DMS53 treated with DMSO at 0.1 percent for 48 hours (cell line): ENCODE measurements around the gene UPK3B.
"Not testable (repeated sequence)": the region's sequence is repeated elsewhere in the genome, so short reads cannot be mapped to it uniquely, and the experiment has no call there.

Experiments
- DNase-seq: peaks from one replicate; lab custom pipeline; 2025; ENCODE audit not compliant: unreplicated experiment; lab: John Stamatoyannopoulos, UW

The UPK3B gene

DNA sequence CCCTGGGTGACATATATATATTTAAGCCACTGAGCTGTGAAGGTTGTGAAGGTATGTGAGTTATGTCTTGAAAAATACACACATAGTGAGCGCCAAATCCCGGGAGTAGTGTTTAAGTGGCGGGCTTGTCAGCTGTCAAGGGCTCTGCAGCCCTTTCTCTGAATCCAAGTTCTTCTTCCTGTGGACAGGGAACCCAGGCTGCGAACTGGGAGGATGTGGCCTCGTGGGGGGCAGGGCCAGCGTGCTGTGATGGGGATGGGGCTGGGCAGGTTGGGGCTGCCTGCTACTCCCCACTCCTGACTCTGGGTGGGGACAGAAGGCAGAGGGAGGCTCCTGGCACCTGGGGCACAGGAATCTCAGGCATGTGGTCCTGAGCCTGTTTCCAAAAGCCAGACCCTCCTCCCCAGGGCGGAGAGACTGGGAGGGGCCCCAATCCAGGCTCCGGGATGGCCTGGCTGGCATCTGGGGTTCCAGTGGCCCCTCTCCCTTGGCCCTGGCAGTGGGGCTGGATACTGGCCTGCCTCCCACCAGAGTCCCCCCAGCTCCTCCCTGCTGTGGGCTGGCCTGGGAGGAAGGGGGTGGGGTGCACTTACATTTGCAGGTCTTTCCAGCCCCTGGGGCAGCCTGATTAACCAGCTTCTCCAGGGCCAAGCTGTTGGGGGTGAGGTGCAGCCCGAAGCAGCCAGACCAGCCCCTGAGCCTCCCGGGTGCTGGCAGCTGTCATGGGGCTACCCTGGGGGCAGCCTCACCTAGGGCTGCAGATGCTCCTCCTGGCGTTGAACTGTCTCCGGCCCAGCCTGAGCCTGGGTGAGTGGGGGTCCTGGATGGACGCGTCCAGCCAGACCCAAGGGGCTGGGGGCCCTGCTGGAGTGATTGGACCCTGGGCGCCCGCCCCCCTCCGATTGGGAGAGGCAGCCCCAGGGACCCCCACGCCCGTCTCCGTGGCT is at the start of gene UPK3B:
Gene UPK3B (plus strand): TSS at position 622 of the 947 bp plus-strand sequence. CDS start 101 bp downstream, at position 723.
- no peak for DNase-seq

DNA sequence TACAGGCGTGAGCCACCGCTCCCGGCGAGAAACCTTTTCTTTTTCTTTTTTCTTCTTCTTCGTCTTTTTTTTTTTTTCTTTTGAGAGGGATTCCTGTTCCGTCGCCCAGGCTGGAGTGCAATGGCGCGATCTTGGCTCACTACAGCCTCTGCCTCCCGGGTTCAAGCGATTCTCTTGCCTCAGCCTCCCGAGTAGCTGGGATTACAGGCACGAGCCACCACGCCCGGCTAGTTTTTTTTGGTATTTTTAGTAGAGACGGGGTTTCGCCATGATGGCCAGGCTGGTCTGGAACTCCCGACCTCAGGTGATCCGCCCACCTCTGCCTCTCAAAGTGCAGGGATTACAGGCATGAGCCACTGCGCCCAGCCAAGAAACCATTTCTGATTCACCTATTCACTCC is 49.6 kb upstream of the UPK3B start:
- DNase-seq, result not testable (repeated sequence)

DNA sequence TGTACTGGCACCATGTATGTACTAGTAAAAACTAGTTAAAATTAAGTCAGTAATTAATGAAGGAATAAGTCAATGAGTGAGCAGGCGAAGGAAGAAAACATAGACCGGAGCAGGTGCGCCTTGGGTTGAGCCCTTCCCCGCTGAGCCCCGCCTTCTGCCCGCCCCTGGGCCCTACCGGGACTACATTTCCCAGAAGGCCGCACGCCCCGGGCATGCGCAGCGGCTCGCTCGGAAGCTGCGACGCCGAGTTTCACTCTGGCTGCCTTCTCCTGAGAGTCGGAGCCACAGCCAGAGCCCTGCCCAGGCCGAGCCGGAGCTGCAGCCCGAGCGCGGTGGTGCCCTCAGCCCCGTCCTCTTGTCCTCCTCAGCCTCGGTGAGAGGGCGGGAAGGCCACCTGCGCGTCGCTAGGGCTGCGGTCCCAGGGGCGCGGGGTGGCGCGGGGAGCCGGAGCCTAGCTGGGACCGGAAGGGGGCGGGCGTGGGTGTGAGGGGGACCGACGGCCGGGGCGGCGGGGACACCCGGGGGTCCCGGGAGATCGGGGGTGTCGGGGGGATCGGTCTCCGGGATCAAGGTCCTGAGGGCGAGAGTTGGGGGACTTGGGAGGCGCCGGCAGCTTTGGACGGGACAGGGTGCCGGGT is 48.8 kb upstream of the UPK3B start, which contains the start of gene DTX2:
Gene DTX2 (plus strand): TSS at position 246 of the 638 bp plus-strand sequence. CDS start 18,801 bp downstream, outside the sequence.
- not testable (repeated sequence) for DNase-seq

DNA sequence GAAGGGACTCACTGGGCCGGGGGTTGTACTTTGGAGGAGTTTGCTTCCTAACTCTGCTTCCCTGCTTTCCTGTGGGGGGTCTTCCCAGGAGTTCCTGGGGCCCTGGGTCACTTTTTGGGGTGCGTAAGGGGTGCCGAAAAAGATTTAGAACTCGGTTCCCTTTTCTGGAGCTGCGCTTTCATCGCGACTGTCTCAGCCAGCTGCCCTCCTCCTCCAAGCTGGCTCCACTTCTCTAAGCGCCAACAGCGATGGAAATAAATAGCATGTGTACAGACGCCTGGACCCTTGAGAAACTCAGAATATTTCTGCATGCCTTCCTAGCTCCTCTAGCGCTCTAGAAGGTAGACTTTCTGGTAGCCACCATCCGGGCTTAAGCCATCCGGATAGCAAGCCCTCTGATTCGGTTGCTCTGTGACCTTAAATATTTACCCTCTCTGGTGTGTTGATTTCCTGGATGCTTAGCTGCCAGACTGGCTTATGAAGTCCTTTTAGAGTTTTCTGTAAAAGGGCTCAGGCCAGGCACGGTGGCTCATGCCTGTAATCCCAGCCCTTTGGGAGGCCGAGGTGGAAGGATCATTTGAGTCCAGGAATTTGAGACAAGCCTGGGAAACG is 48.0 kb upstream of the UPK3B start:
- not testable (repeated sequence) for DNase-seq

GRCh38 chr7:76464959-76465358 is 45.4 kb upstream of the UPK3B start:
- not testable (repeated sequence) for DNase-seq

DNA sequence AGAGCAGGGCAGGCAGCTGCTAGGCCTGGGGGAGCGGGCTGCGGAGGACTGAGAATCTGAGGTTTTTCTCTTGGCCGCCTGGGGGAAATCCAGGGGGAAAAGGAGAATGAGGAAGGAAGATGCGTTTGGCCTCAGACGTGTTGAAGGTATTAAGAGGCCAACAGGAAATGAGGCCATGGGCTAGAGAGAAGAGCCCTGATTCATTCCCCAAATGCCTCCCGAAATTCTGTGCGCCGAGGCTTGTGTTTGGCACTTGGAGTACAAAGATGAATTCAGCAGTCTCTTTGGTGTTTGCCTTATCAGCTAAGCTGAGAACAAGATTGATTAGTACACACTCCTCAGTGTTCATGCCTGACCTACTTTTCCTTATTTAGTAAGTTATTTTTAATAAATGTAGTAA is 44.4 kb upstream of the UPK3B start:
- not testable (repeated sequence) for DNase-seq

GRCh38 chr7:76467743-76468404 is 42.5 kb upstream of the UPK3B start:
- not testable (repeated sequence) for DNase-seq

DNA sequence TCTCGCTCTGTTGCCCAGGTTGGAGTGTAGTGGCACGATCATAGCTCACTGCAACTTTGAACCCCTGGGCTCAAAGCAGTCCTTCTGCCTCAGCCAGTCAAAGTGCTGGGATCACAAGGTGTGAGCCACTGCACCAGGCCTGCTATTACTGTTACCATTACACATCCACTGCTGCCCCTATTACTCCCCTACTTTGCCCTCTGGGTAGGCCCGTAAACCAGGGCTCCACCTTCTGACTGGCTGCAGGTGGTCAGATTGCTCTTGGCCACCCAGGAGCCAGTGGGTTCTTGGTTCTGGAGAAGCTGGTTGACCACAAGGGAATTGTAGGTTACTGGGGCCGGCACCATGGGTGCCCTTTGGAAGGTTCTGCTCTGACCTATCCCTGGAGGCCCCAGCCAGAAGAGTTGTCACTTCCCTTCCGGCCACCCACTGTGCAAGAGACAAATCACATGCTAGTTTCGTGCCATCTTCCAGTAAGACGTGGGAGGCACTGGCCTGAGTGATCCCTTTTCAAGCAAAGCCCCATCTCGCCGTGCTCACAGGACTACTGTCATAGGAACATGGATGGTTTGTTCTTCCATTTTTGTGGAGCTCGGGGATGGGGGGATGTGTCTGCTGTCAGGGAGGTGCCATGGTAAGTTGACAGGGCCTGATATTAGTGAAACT is 38.7 kb upstream of the UPK3B start:
- DNase-seq, result not testable (repeated sequence)

- DNase-seq, result not testable (repeated sequence)
These were observed 37.3 kb upstream of the UPK3B start for GRCh38 chr7:76473097-76473496.

DNA sequence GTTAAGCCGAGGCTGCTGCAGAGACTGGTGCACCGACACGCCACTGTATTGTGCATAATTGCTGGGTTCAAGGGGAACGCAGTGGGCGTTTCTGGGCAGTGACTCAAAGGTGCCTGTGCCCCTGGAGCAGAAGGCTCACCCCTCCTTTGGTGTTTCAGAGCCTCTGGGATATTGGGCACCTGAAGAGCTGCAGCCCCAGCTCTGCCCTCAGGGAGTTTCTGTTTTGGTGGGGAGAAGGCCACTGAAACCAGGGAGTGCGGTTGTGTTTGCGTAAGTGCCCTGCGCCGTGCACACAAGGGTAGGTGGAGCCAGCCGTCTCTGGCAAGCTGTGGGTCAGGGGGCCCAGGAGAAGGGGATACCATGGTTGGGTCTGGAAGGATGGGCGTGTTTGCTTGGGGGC is 34.1 kb upstream of the UPK3B start:
- DNase-seq, result not testable (repeated sequence)

DNA sequence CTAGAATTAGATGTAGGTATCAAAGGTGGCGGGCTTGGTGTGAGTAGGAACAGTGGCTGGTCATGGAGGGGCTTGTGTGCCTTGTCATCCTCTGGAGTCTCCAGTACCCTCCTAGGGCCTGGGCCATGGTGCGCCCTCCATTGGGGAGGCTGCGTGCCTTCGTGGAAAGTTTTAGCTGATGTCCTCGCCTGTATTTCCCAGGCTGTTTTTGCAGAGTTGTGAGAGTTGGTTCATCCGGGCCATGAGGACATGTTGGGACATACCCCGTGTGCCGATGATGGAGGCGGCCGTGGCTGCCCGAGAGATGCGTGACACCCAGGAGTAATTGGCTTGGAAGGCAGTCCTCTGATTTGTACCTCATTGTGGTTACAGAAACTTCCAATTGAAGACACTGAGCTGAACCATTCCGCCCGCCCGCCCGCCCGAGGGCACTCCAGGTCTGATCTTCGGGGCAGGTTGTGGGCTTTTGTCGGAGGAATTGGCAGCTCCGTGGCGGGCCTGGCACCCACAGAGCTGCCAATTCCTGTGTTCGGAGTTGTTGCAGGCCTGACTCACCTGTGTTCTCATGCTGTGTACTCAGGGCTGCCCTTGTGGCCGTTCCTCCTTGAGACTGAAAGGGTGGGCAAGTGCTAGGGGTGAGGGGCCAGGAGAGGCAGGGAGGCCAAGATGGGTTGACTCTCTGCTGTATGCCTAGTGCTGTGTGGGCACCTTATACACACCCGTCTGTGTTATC is 33.4 kb upstream of the UPK3B start:
- not testable (repeated sequence) for DNase-seq

DNA sequence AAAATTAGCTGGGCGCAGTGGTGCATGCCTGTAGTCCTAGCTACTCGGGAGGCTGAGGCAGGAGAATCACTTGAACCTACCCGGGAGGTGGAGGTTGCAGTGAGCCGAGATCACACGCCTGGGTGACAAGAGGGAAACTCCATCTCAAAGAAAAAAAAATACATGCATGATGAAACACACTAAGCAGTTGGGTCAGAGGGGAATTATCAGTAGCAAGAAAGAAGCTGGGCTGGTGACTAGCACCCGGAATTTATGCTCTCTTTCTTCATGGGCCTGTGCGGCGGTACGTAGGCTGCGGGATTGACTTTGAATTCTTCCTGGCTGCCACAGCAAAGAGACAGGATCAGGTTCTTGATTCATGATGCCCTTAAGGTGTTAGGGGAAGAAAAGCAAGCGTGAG is 30.7 kb upstream of the UPK3B start:
- DNase-seq, result not testable (repeated sequence)

DNA sequence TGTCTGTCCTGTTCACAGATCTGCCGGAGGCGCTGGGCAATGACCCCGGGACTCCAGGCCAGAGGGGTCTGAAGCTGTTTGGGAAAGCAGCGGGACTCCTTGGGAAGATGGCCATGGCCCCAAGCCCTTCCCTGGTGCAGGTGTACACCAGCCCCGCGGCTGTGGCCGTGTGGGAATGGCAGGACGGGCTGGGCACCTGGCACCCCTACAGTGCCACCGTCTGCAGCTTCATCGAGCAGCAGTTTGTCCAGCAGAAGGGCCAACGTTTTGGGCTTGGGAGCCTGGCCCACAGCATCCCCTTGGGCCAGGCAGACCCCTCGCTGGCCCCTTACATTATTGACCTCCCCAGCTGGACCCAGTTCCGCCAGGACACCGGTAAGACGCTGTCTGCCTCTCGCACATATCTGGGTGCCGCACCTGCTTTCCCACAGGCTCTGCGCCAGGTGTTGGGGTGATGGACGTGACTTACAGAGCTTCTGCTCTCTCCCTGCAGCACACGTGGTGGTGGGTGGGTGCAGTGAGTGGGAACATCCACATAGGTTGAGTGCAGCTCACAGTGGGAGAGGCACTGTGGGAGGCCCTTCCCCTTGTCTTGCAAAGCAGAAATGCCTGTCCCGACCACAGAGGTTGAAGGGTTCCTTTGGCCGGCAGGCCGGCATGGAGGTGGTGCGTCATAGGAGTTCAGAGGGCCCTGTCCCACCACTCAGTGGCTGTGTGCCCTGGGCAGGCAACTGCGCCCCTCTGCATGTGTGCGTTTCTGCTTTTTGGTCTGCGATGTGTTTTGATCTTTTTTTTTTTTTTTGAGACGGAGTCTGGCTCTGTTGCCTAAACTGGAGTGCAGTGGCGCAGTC is 29.7 kb upstream of the UPK3B start:
- DNase-seq, result not testable (repeated sequence)

DNA sequence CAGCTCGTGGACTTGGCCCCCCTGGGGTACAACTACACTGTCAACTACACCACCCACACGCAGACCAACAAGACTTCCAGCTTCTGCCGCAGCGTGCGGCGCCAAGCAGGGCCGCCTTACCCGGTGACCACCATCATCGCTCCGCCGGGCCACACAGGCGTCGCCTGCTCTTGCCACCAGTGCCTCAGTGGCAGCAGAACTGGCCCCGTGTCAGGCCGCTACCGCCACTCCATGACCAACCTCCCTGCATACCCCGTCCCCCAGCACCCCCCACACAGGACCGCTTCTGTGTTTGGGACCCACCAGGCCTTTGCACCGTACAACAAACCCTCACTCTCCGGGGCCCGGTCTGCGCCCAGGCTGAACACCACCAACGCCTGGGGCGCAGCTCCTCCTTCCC is 27.7 kb upstream of the UPK3B start:
- not testable (repeated sequence) for DNase-seq

DNA sequence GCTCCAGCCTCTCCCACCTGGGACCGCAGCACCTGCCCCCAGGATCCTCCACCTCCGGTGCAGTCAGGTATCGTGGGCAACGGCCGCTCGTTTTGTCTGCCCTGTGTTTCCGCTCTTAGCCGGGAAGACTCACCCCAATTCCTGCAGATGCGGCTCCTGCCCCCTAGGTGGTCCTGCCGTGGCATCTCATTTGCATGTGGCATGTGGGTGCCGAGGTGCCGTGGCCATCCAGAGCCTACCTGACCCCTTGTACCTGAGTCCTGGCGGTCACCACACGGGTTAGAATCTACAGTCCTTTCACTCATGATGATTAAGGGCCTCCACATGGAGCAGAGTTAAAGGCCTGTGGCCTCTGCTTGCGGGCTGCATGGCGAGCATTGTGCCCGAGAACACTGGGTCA is 27.3 kb upstream of the UPK3B start:
- DNase-seq, result not testable (repeated sequence)

DNA sequence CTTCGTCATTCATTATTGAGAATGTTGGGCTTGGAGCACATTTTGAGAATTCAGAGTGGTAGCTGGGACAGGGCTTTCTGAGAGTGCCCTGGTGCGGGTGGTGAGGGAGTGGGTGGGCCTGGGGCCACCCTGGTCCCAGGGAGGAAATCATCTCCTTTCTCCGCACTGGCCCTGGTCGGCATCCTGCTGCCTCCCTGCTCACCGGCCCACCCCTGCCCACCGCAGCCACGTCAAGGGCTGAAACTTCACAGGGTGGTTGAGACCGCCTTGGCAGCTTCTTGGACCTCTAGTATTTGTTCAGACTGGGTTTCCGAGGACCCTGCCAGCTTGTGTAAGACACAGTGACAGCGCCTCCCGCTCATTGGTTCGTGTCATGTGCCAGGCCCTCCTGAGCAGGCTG is 25.9 kb upstream of the UPK3B start:
- DNase-seq, result not testable (repeated sequence)

- not testable (repeated sequence) for DNase-seq
These were observed 24.3 kb upstream of the UPK3B start for GRCh38 chr7:76485822-76486610.

- DNase-seq, result not testable (repeated sequence)
These were observed 23.7 kb upstream of the UPK3B start for GRCh38 chr7:76486618-76487017.
